GM12878 (cell line): Measurements from ENCODE around the gene MPZL3. TPM values are rescaled to one million over a fixed set of nuclear protein-coding genes. Genes with fewer than 3 reads are reported as not detected.
"Not testable (repeated sequence)": the region's sequence is repeated elsewhere in the genome, so short reads cannot be mapped to it uniquely, and the experiment has no call there.

ENCODE experiments used
- ATAC-seq: fragments of 200-7000 bp; cut with Tn5 transposase; 3 replicates; pipeline ENCODE4 v1.9.1; 2020; ENCODE audit warnings: mild to moderate bottlenecking, moderate library complexity
- BruUV-seq: library from RNA; stranded (reverse); fragments of 400-500 nt; replicated peaks from 2 replicates; lab custom pipeline; 2021; lab: Mats Ljungman, UMichigan
- CTCF ChIA-PET: fragments of 300-600 bp; sonication (Branson Sonifier 250); formaldehyde crosslinking; extraction: SDS; loops from one replicate; lab custom pipeline; 2021; ENCODE audit warnings: inconsistent platforms; lab: Yijun Ruan, JAX
- POLR2A ChIA-PET: fragments of 350-600 bp; formaldehyde crosslinking; extraction: SDS; loops from one replicate; lab custom pipeline; 2021; ENCODE audit warnings: inconsistent platforms; lab: Charles Lee
- RAD21 ChIA-PET: fragments of 300-600 bp; sonication (Branson Sonifier 250); formaldehyde crosslinking; loops from one replicate; lab custom pipeline; 2023; ENCODE audit warnings: antibody characterized with exemption; ENCODE audit not compliant: unreplicated experiment; lab: Charles Lee
- SMC1A ChIA-PET: fragments of 300-600 bp; sonication (Branson Sonifier 250); formaldehyde crosslinking; loops from one replicate; lab custom pipeline; 2023; ENCODE audit not compliant: unreplicated experiment, uncharacterized antibody; lab: Charles Lee
- DNase-seq: peaks from one replicate; pipeline ENCODE4 v3.0.0-alpha.2; 2011; ENCODE audit warnings: low read depth, low spot score
- FAIRE-seq: peaks from 3 replicates; lab custom pipeline; 2011; peaks lifted over from hg19 to GRCh38; lab: Jason Lieb, UNC
- H2AFZ ChIP-seq: 2 replicates; pipeline ENCODE4 v1.6.0; 2011; ENCODE audit warnings: low read depth, low read length, control low read depth; ENCODE audit not compliant: control insufficient read depth
- H3K27ac ChIP-seq: 2 replicates; pipeline ENCODE4 v1.5.1; 2011; ENCODE audit warnings: control low read depth; ENCODE audit not compliant: control insufficient read depth, insufficient read depth
- H3K27me3 ChIP-seq, 2 experiments: replicated peaks in 1 of 2; 2 replicates each; pipeline versions ENCODE4 v1.6.0 to v1.6.1; 2011; ENCODE audit warnings: low read length in 1 of 2; ENCODE audit not compliant: control insufficient read depth in 2 of 2, insufficient read depth in 2 of 2
- H3K36me3 ChIP-seq, 2 experiments: 2 replicates each; pipeline ENCODE4 v1.5.1; 2011; ENCODE audit warnings: low read length in 1 of 2; ENCODE audit not compliant: control insufficient read depth in 2 of 2, insufficient read depth in 2 of 2
- H3K4me1 ChIP-seq: 2 replicates; pipeline ENCODE4 v1.6.1; 2011; ENCODE audit warnings: mild to moderate bottlenecking, low read length, moderate library complexity, mixed read lengths; ENCODE audit not compliant: control insufficient read depth, insufficient read depth
- H3K4me2 ChIP-seq: 2 replicates; pipeline ENCODE4 v1.6.0; 2011; ENCODE audit warnings: control low read depth; ENCODE audit not compliant: control insufficient read depth, insufficient read depth
- H3K4me3 ChIP-seq: fragments of 200-600 bp; sonication (generic); 2 replicates; pipeline ENCODE4 v1.5.1; 2016
- H3K79me2 ChIP-seq: 2 replicates; pipeline ENCODE4 v1.6.0; 2011; ENCODE audit warnings: low read length; ENCODE audit not compliant: control insufficient read depth, insufficient read depth
- H3K9ac ChIP-seq: 2 replicates; pipeline ENCODE4 v1.8.0; 2011; ENCODE audit warnings: low read length, control low read depth, mixed read lengths; ENCODE audit not compliant: control insufficient read depth, insufficient read depth
- H3K9me3 ChIP-seq: replicated peaks from 3 replicates; pipeline ENCODE4 v1.5.1; 2011; ENCODE audit warnings: mild to moderate bottlenecking, low read length; ENCODE audit not compliant: control insufficient read depth, insufficient read depth
- H4K20me1 ChIP-seq: 2 replicates; pipeline ENCODE4 v1.6.0; 2011; ENCODE audit not compliant: control insufficient read depth, insufficient read depth
- BHLHE40 ChIP-seq, 2 experiments: fragments of 450-650 bp in 1 of 2; IDR thresholded peaks; 2 replicates each; pipeline ENCODE4 v1.6.1; 2011 to 2017; ENCODE audit warnings: low read depth in 2 of 2, borderline replicate concordance in 1 of 2, improper control_type of control experiment in 1 of 2, low read length in 1 of 2, mild to moderate bottlenecking in 1 of 2
- CTCF ChIP-seq, 3 experiments: IDR thresholded peaks in 2 of 3; conservative IDR thresholded peaks in 1 of 3; 2 replicates each; pipeline ENCODE4 v1.5.1; 2011; ENCODE audit warnings: low read depth in 3 of 3, low read length in 3 of 3, mild to moderate bottlenecking in 3 of 3, control low read depth in 2 of 3, moderate library complexity in 2 of 3, inconsistent platforms in 1 of 3, mixed read lengths in 1 of 3; ENCODE audit not compliant: control insufficient read depth in 2 of 3, insufficient read depth in 1 of 3; ENCODE audit errors: extremely low read depth in 1 of 3
- IKZF2 ChIP-seq, 2 experiments: fragments of 450-650 bp; IDR thresholded peaks; 2 replicates each; pipeline ENCODE4 v1.6.1; 2017; ENCODE audit warnings: mild to moderate bottlenecking in 2 of 2, moderate library complexity in 2 of 2
- SRF ChIP-seq, 2 experiments: IDR thresholded peaks; 2 replicates each; pipeline ENCODE4 v1.6.1; 2011; ENCODE audit warnings: low read depth in 2 of 2, low read length in 2 of 2, mild to moderate bottlenecking in 1 of 2, moderate library complexity in 1 of 2
- WGBS: methylation state at CpG from one replicate; pipeline ENCODE4 v1.1.6; 2016; ENCODE audit warnings: low lambda C conversion rate; ENCODE audit not compliant: insufficient replicate concordance, insufficient coverage; ENCODE audit errors: missing lambda C conversion rate; 5-methylcytosine and 5-hydroxymethylcytosine counted together
- in situ Hi-C: fragments of 300-500 bp; cut with MboI; formaldehyde crosslinking; loops from 9 replicates; pipeline ENCODE4 v1.14.3; 2018; ENCODE audit warnings: mixed read lengths
- intact Hi-C: fragments of 100-400 bp; cut with micrococcal nuclease; formaldehyde crosslinking; loops from one replicate; pipeline ENCODE4 v1.14.2; 2022; ENCODE audit not compliant: unreplicated experiment
- polyA plus RNA-seq, 11 experiments: library from polyadenylated mRNA; depleted of rRNA in 4 of 11; unstranded in 6 of 11; stranded (reverse) in 5 of 11; fragments of >200 nt; fragmentation: Nextera tagmentation in 4 of 11; fragmentation: Illumina TruSeq in 1 of 11; extraction: Ambion mirVana in 4 of 11; extraction: Trizol in 1 of 11; gene quantifications; 1 replicate in 1 of 11; 2 replicates in 10 of 11; pipeline versions ENCODE4 v1.2.1 to v1.2.3, GENCODE V29; 2011 to 2016; ENCODE audit warnings: inconsistent platforms in 2 of 11, missing spikeins in 2 of 11, low read depth in 1 of 11
- total RNA-seq, 4 experiments: library from RNA; depleted of rRNA in 3 of 4; stranded (reverse); fragments of >200 nt in 3 of 4; fragmentation: Illumina TruSeq in 1 of 4; extraction: Trizol in 1 of 4; gene quantifications; 2 replicates each; pipeline versions ENCODE4 v1.2.1 to v1.2.3, GENCODE V29; 2013 to 2021
- TF ChIP-seq, protein P1 (sequence below): fragments of 450-650 bp; formaldehyde crosslinking; IDR thresholded peaks from 2 replicates; pipeline ENCODE4 v1.4.0; 2020; ENCODE audit warnings: mild to moderate bottlenecking, moderate library complexity

MPZL3 gene
- total and polyA plus RNA-seq, 10 of the 15 experiments (the other 5 are each of a cell fraction or from before 2014, with no cell fraction given) = 2.1 to 7.5 (median 6.2) TPM

- H3K9me3 ChIP-seq, DNase-seq, H3K4me3 ChIP-seq, H3K79me2 ChIP-seq, H3K4me2 ChIP-seq, POLR2A ChIA-PET, ATAC-seq, FAIRE-seq, H4K20me1 ChIP-seq, H3K36me3 ChIP-seq, H3K9ac ChIP-seq, intact Hi-C loops, H3K27ac ChIP-seq, RAD21 ChIA-PET, H2AFZ ChIP-seq, in situ Hi-C loops, H3K4me1 ChIP-seq, BruUV-seq, CTCF ChIA-PET, H3K27me3 ChIP-seq: not testable (repeated sequence)
- TF ChIP-seq BHLHE40 (IDR thresholded peaks at IDR 0.05; ENCODE audit: borderline replicate concordance in 1 of 2, low read depth in 2 of 2, low read length in 1 of 2) (peak in 1 of 2 experiments; percentile 64; a peak in 1 of 4 replicates), IKZF2 (IDR thresholded peaks at IDR 0.05) (peak; percentile 38 to 46; a peak in 1 of 4 replicates)
- SMC1A ChIA-PET = interaction anchor here (1.0 kb wide), 1 partner anchor 27 kb away, joined by 4 read pairs; no protein-coding TSS in a partner anchor
- WGBS = 18% methylated on average over 5 of the region's 5 CpGs
These were observed 68.5 kb downstream of the MPZL3 start for GRCh38 chr11:118183691-118184090.

GRCh38 chr11:118180300-118180703 is 71.9 kb downstream of the MPZL3 start:
- no TSS peak for BruUV-seq
- no peak overlapping the region for H2AFZ ChIP-seq
- H3K9ac ChIP-seq = no peak overlapping the region
- H4K20me1 ChIP-seq = no peaks in the 10 kb centered on the region
- H3K79me2 ChIP-seq = no peaks in the 10 kb centered on the region
- ChIA-PET SMC1A (interaction anchor here (0.6 to 3.4 kb wide), 6 partner anchors 9 to 115 kb away, joined by 3 to 18 read pairs (median 3); no protein-coding TSS in a partner anchor), CTCF (interaction anchor here (0.8 to 4.0 kb wide), 8 partner anchors 9 to 168 kb away, joined by 3 to 35 read pairs (median 4); no protein-coding TSS in a partner anchor), RAD21 (interaction anchor here (1.0 to 2.4 kb wide), 3 partner anchors 9 to 115 kb away, joined by 3 to 8 read pairs (median 3); no protein-coding TSS in a partner anchor), POLR2A (interaction anchor here (1.0 kb wide), 1 partner anchor 14 kb away, joined by 3 read pairs; no protein-coding TSS in a partner anchor)
- no peaks in the 10 kb centered on the region for H3K9me3 ChIP-seq
- no peak overlapping the region for H3K4me3 ChIP-seq
- H3K4me1 ChIP-seq = no peaks in the 10 kb centered on the region
- DNase-seq = no peak
- no peak overlapping the region for H3K27ac ChIP-seq
- no peak for FAIRE-seq
- peaks cover 0 to 7% of the 10 kb centered on the region in 2 experiments; a peak in 1 of 4 replicates for H3K27me3 ChIP-seq
- no peak overlapping the region for H3K4me2 ChIP-seq
- WGBS = 6% methylated on average over 11 of the region's 11 CpGs
- no peak for TF ChIP-seq SRF (IDR thresholded peaks at IDR 0.05; ENCODE audit: low read depth in 2 of 2, low read length in 2 of 2)
- TF ChIP-seq, protein P1, sequence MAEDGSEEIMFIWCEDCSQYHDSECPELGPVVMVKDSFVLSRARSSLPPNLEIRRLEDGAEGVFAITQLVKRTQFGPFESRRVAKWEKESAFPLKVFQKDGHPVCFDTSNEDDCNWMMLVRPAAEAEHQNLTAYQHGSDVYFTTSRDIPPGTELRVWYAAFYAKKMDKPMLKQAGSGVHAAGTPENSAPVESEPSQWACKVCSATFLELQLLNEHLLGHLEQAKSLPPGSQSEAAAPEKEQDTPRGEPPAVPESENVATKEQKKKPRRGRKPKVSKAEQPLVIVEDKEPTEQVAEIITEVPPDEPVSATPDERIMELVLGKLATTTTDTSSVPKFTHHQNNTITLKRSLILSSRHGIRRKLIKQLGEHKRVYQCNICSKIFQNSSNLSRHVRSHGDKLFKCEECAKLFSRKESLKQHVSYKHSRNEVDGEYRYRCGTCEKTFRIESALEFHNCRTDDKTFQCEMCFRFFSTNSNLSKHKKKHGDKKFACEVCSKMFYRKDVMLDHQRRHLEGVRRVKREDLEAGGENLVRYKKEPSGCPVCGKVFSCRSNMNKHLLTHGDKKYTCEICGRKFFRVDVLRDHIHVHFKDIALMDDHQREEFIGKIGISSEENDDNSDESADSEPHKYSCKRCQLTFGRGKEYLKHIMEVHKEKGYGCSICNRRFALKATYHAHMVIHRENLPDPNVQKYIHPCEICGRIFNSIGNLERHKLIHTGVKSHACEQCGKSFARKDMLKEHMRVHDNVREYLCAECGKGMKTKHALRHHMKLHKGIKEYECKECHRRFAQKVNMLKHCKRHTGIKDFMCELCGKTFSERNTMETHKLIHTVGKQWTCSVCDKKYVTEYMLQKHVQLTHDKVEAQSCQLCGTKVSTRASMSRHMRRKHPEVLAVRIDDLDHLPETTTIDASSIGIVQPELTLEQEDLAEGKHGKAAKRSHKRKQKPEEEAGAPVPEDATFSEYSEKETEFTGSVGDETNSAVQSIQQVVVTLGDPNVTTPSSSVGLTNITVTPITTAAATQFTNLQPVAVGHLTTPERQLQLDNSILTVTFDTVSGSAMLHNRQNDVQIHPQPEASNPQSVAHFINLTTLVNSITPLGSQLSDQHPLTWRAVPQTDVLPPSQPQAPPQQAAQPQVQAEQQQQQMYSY = no peak
- 0 out of 6 replicates have a peak, but pooled peaks of 1 of the 3 experiments have one; percentile 2 for TF ChIP-seq CTCF (IDR thresholded peaks at IDR 0.05 in 2 of 3, conservative IDR thresholded peaks at IDR 0.05 in 1 of 3; ENCODE audit: control insufficient read depth in 2 of 3, extremely low read depth in 1 of 3, insufficient read depth in 1 of 3, low read depth in 3 of 3, low read length in 3 of 3)
- ATAC-seq = peak; percentile 88
- intact Hi-C loops (no loop called here), in situ Hi-C loops (no loop called here)
- no peaks in the 10 kb centered on the region for H3K36me3 ChIP-seq
